A549 (cell line): ENCODE results near the gene NEDD4L.

Experiments used
- CEBPB ChIP-seq, 2 experiments: fragments of >200 bp in 1 of 2; sonication (Bioruptor Twin) in 1 of 2; formaldehyde crosslinking in 1 of 2; IDR thresholded peaks; 2 replicates each; pipeline ENCODE4 v1.6.1; 2012 to 2016
- EP300 ChIP-seq, 2 experiments: fragments of >200 bp; sonication (Bioruptor Twin); formaldehyde crosslinking; IDR thresholded peaks; 2 replicates in 1 of 2; 3 replicates in 1 of 2; pipeline ENCODE4 v1.6.1; 2016 to 2017
- NPAS2 ChIP-seq: fragments of 250-450 bp; sonication (Bioruptor Pico); IDR thresholded peaks from 2 replicates; pipeline ENCODE4 v1.8.0; 2022; ENCODE audit warnings: mild to moderate bottlenecking, moderate library complexity, borderline replicate concordance
- POLR2AphosphoS2 ChIP-seq: conservative IDR thresholded peaks from 2 replicates; pipeline ENCODE4 v1.6.1; 2012; ENCODE audit warnings: low read length, improper control_type of control experiment, inconsistent platforms
- SMC3 ChIP-seq: fragments of >200 bp; sonication (Bioruptor Twin); formaldehyde crosslinking; IDR thresholded peaks from 3 replicates; pipeline ENCODE4 v1.6.1; 2018; ENCODE audit warnings: inconsistent platforms
- TF ChIP-seq, protein P1 (sequence below): fragments of >200 bp; sonication (Bioruptor Twin); formaldehyde crosslinking; IDR thresholded peaks from 3 replicates; pipeline ENCODE4 v1.5.1; 2016
- TF ChIP-seq, protein P2 (sequence below): IDR thresholded peaks from 2 replicates; pipeline ENCODE4 v1.6.1; 2012

- TF ChIP-seq, protein P1, sequence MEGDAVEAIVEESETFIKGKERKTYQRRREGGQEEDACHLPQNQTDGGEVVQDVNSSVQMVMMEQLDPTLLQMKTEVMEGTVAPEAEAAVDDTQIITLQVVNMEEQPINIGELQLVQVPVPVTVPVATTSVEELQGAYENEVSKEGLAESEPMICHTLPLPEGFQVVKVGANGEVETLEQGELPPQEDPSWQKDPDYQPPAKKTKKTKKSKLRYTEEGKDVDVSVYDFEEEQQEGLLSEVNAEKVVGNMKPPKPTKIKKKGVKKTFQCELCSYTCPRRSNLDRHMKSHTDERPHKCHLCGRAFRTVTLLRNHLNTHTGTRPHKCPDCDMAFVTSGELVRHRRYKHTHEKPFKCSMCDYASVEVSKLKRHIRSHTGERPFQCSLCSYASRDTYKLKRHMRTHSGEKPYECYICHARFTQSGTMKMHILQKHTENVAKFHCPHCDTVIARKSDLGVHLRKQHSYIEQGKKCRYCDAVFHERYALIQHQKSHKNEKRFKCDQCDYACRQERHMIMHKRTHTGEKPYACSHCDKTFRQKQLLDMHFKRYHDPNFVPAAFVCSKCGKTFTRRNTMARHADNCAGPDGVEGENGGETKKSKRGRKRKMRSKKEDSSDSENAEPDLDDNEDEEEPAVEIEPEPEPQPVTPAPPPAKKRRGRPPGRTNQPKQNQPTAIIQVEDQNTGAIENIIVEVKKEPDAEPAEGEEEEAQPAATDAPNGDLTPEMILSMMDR = no peak
- TF ChIP-seq EP300 (IDR thresholded peaks at IDR 0.05) = no peak
- TF ChIP-seq, protein P2, sequence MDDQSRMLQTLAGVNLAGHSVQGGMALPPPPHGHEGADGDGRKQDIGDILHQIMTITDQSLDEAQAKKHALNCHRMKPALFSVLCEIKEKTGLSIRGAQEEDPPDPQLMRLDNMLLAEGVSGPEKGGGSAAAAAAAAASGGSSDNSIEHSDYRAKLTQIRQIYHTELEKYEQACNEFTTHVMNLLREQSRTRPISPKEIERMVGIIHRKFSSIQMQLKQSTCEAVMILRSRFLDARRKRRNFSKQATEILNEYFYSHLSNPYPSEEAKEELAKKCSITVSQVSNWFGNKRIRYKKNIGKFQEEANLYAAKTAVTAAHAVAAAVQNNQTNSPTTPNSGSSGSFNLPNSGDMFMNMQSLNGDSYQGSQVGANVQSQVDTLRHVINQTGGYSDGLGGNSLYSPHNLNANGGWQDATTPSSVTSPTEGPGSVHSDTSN = no peak
- TF ChIP-seq SMC3 = no peak
- TF ChIP-seq NPAS2 (CRISPR knock-in tag) = no peak
- TF ChIP-seq CEBPB (IDR thresholded peaks at IDR 0.05) = no peak
- no peak for TF ChIP-seq POLR2AphosphoS2
Observed at GRCh38 chr18:58045242-58046092, 1.4 kb downstream of the NEDD4L start.
